ENCODE results near the gene ARHGEF11. TPM values are rescaled to one million over a fixed set of nuclear protein-coding genes. Genes with fewer than 3 reads are reported as not detected.

ARHGEF11 gene
- total RNA-seq, 1 experiment from 2014 or later: 41.1 TPM

DNA sequence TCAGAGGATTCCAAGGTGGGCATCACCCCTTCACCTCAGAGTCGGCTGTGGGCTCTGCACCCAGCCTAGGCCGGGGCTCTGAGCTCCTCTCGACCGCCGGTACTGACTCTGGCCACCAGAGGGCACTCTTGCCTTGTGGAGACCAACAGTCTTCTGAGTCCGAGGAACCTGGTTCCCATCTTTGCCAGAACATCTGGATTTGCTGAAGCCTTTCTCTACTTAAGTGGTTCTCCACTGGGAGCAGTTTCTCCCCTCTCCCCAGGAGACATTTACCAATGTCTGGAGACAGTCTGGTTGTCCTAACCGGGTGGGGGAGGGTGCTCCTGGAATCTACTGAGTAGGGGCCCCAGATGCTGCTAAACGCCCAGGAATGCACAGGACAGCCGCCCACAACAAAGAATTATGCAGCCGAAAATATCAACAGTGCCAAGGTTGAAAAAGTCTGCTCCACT is 44.7 kb upstream of the ARHGEF11 start:
- no peak overlapping the region for H2BK120ac ChIP-seq (ENCODE audit: low read depth, low read length, poor library complexity, severe bottlenecking)
- no peaks in the 10 kb centered on the region for H3K27me3 ChIP-seq (ENCODE audit: insufficient read depth, low read length)
- H4K91ac ChIP-seq (ENCODE audit: insufficient read length, low read depth, low read length): no peak overlapping the region
- H4K8ac ChIP-seq (replicated peaks; ENCODE audit: insufficient read length, low read depth, low read length): no peak overlapping the region
- no peaks in the 10 kb centered on the region for H4K20me1 ChIP-seq (ENCODE audit: control insufficient read depth, insufficient read depth, insufficient read length)
- H2BK20ac ChIP-seq (ENCODE audit: low read depth, low read length, poor library complexity, severe bottlenecking): no peak overlapping the region
- DNase-seq: peak; percentile 89
- H2AK5ac ChIP-seq (ENCODE audit: insufficient read length, low read length): no peak overlapping the region
- no peak overlapping the region for H3K18ac ChIP-seq (ENCODE audit: insufficient read length, low read depth, low read length)
- no peak overlapping the region for H3K4me2 ChIP-seq (ENCODE audit: insufficient read depth, insufficient read length, low read length)
- H4K5ac ChIP-seq (ENCODE audit: insufficient read length, low read depth, low read length): no peak overlapping the region
- Mint-ChIP-seq H3K36me3 (ENCODE audit: insufficient read depth in 1 of 3, low read depth in 3 of 3) (no peaks in the 10 kb centered on the region; a peak in 1 of 7 replicates), H3K9me3 (no peaks in the 10 kb centered on the region), H3K27ac (peak overlapping the region in 2 of 3 experiments; percentile 39 to 65; a peak in 3 of 7 replicates), H3K4me1 (peaks cover 24 to 31% of the 10 kb centered on the region in 2 experiments), H3K4me3 (no peak overlapping the region), H3K27me3 (ENCODE audit: low read depth) (no peaks in the 10 kb centered on the region)
- no peaks in the 10 kb centered on the region for H3K79me2 ChIP-seq (ENCODE audit: insufficient read depth, low read length)
- no peak overlapping the region for H2BK5ac ChIP-seq (ENCODE audit: insufficient read length, low read length)
- H2BK15ac ChIP-seq (ENCODE audit: low read depth, low read length): no peak overlapping the region
- no peak overlapping the region for H3K14ac ChIP-seq (ENCODE audit: insufficient read depth, low read length)
- H3K79me1 ChIP-seq (ENCODE audit: insufficient read depth, low read depth, low read length, poor library complexity, severe bottlenecking): no peaks in the 10 kb centered on the region
- WGBS (ENCODE audit: extremely low coverage, insufficient read length, low lambda C conversion rate): no CpG with 5 or more reads among the region's 10 CpGs
- no peak overlapping the region for H2AFZ ChIP-seq (ENCODE audit: low read length)
- no peaks in the 10 kb centered on the region for H3K9me3 ChIP-seq (ENCODE audit: control insufficient read depth, low read depth, low read length)
- H3K4ac ChIP-seq (ENCODE audit: low read depth, low read length): no peak overlapping the region
- no peak overlapping the region for H3K27ac ChIP-seq (ENCODE audit: insufficient read length, low read depth, low read length)
- H3T11ph ChIP-seq (ENCODE audit: low read length): no peak overlapping the region
- H3K23ac ChIP-seq (ENCODE audit: insufficient read length, low read depth, low read length): no peak overlapping the region
- peak; percentile 98 for TF ChIP-seq CTCF (conservative IDR thresholded peaks at IDR 0.05)
- no peak overlapping the region for H2BK12ac ChIP-seq (ENCODE audit: insufficient read length, low read depth, low read length)
- H3K23me2 ChIP-seq (ENCODE audit: insufficient read length, low read depth, low read length, poor library complexity, severe bottlenecking): no peaks in the 10 kb centered on the region
- peaks cover 2% of the 10 kb centered on the region; the same call in 1 of the 2 replicates for H3K4me1 ChIP-seq (ENCODE audit: insufficient read depth, low read length)
- H3K9ac ChIP-seq (ENCODE audit: extremely low read depth, insufficient read length, low read length): no peak overlapping the region
- H3K56ac ChIP-seq (ENCODE audit: insufficient read length, low read depth, low read length): no peak overlapping the region

Measured in H9 (cell line).